ENCODE measurements around the gene ABHD11. TPM values are rescaled to one million over a fixed set of nuclear protein-coding genes. Genes with fewer than 3 reads are reported as not detected.
"Not testable (repeated sequence)": the region's sequence is repeated elsewhere in the genome, so short reads cannot be mapped to it uniquely, and the experiment has no call there.

Gene ABHD11, protein sequence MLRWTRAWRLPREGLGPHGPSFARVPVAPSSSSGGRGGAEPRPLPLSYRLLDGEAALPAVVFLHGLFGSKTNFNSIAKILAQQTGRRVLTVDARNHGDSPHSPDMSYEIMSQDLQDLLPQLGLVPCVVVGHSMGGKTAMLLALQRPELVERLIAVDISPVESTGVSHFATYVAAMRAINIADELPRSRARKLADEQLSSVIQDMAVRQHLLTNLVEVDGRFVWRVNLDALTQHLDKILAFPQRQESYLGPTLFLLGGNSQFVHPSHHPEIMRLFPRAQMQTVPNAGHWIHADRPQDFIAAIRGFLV
- total RNA-seq (10 to 100 TPM; 17.9 to 36.9 (median 25.0) TPM), polyA plus RNA-seq (10 to 100 TPM; 21.0 to 27.7 TPM)
- long read RNA-seq, donor 1, transcript ABHD11-203 (5 exons, 812 nt): minor isoform, 6 of 53 reads
- long read RNA-seq, donor 1, transcript ABHD11-201 (6 exons, 1,483 nt): major isoform, 37 of 53 reads
- long read RNA-seq, donor 1, partial matches to known transcripts: 2 of 53 reads
- long read RNA-seq, donor 1, other reads (novel, unspliced or antisense): 7 of 53 reads
- long read RNA-seq, donor 2, transcript ABHD11-203 (5 exons, 812 nt): minor isoform, 5 of 114 reads
- long read RNA-seq, donor 2, transcript ABHD11-201 (6 exons, 1,483 nt): major isoform, 74 of 114 reads
- long read RNA-seq, donor 2, transcript ABHD11-207 (4 exons, 890 nt): minor isoform, 8 of 114 reads
- long read RNA-seq, donor 2, partial matches to known transcripts: 7 of 114 reads
- long read RNA-seq, donor 2, other reads (novel, unspliced or antisense): 18 of 114 reads
- long read RNA-seq, donor 3, transcript ABHD11-201 (6 exons, 1,483 nt): major isoform, 10 of 26 reads
- long read RNA-seq, donor 3, transcript ABHD11-203 (5 exons, 812 nt): minor isoform, 5 of 26 reads
- long read RNA-seq, donor 3, partial matches to known transcripts: 3 of 26 reads
- long read RNA-seq, donor 3, other reads (novel, unspliced or antisense): 7 of 26 reads

DNA sequence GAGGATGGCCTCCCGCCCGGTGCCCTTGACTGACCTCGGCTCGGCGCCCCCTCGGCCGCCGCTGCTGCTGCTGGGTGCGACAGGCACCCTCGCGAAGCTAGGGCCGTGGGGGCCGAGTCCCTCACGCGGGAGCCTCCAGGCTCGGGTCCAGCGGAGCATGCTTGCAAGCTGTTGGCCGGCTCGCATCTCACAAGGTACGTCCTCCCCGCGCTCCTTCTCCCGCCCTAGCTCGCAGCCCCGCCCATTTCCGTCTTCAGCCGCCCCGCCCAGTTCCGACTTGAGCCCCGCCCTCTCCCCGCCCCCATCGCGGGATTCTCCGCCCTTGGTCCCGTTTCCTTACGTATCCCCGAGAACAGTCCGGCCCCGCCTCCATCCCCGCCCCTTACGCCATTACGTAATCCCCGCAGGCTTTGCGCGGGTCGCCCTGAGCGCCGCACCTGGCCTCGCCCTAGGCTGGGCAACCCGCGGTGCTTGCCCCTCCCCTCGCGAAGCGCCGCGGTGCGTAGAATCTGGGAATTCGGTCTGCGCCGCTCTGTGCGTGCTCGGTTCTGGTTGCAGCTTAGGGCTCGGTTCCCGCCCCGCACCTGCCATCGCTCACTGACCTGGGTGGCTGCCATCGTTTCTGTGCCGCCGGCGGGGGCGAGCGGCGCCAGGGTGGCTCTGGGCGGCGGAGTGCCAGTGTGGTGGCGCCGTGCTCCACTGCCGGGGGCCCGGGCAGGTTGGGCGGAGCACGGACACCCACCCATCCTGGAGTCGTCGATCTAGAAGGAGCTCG, at the start of gene ABHD11:
ABHD11 (minus strand) TSS at position 191 of the 775 bp plus-strand sequence; CDS start at position 159, 32 bp downstream.
- H3K36me3 ChIP-seq: peaks cover 0 to 23% (median 16%) of the 10 kb centered on the region in 9 donors
- peak in 1 of 2 donors; percentile 78 for TF ChIP-seq POLR2A (IDR thresholded peaks at IDR 0.05)
- TF ChIP-seq, protein P1, sequence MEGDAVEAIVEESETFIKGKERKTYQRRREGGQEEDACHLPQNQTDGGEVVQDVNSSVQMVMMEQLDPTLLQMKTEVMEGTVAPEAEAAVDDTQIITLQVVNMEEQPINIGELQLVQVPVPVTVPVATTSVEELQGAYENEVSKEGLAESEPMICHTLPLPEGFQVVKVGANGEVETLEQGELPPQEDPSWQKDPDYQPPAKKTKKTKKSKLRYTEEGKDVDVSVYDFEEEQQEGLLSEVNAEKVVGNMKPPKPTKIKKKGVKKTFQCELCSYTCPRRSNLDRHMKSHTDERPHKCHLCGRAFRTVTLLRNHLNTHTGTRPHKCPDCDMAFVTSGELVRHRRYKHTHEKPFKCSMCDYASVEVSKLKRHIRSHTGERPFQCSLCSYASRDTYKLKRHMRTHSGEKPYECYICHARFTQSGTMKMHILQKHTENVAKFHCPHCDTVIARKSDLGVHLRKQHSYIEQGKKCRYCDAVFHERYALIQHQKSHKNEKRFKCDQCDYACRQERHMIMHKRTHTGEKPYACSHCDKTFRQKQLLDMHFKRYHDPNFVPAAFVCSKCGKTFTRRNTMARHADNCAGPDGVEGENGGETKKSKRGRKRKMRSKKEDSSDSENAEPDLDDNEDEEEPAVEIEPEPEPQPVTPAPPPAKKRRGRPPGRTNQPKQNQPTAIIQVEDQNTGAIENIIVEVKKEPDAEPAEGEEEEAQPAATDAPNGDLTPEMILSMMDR (IDR thresholded peaks at IDR 0.05): peak in 3 of 12 donors; percentile 3 to 13 (median 7)
- peaks cover 0 to 29% (median 13%) of the 10 kb centered on the region in 12 donors for H3K4me1 ChIP-seq
- no peaks in the 10 kb centered on the region for H3K9me3 ChIP-seq
- peak; percentile 96 to 99 (median 97) for DNase-seq
- intact Hi-C loops (cut with DNase I): loop anchor here in 3 of 10 donors (1.0 to 10.0 kb wide), 5 partner anchors 56 to 394 kb away; partner anchors contain the start of genes BAZ1B (in 1 of the 3), BUD23 (in 1 of the 3), DNAJC30 (in 1 of the 3) and METTL27 (in 1 of the 3)
- no peaks in the 10 kb centered on the region for H3K27me3 ChIP-seq
- H3K4me3 ChIP-seq: peak within 1 kb of the TSS; percentile 64 to 99 (median 78)
- peak within 1 kb of the TSS in 11 of 12 donors; percentile 64 to 91 (median 85) for H3K27ac ChIP-seq
- ATAC-seq: peak; percentile 92 to 97 (median 94)
- 0 to 1% (median 0%) methylated on average over 47 to 84 of the region's 84 CpGs for WGBS, 4 donors

- ATAC-seq, DNase-seq: not testable (repeated sequence)
Observed at GRCh38 chr7:73787786-73788048, 49.1 kb upstream of the ABHD11 start.

GRCh38 chr7:73786588-73786987, 48.0 kb upstream of the ABHD11 start:
- 73 to 90% (median 82%) methylated on average over 1 of the region's 1 CpG for WGBS, 4 donors
- intact Hi-C loops (cut with DNase I): no loop called here
- ATAC-seq (no peak), DNase-seq (no peak)
- Histone ChIP-seq H3K36me3 (no peaks in the 10 kb centered on the region), H3K4me3 (no peak overlapping the region), H3K4me1 (no peaks in the 10 kb centered on the region), H3K9me3 (peaks cover 0 to 5% (median 0%) of the 10 kb centered on the region in 12 donors), H3K27me3 (no peaks in the 10 kb centered on the region), H3K27ac (no peak overlapping the region)
- no peak for TF ChIP-seq POLR2A (IDR thresholded peaks at IDR 0.05)
- TF ChIP-seq, protein P1 (IDR thresholded peaks at IDR 0.05): no peak

More at GRCh38 chr7:73787786-73788048, 49.1 kb upstream of the ABHD11 start:
- intact Hi-C loops (cut with DNase I); H3K4me3 ChIP-seq; H3K27me3 ChIP-seq; H3K9me3 ChIP-seq; H3K27ac ChIP-seq; H3K36me3 ChIP-seq; H3K4me1 ChIP-seq: not testable (repeated sequence)
- 89 to 97% (median 92%) methylated on average over 1 of the region's 1 CpG for whole genome bisulfite sequencing, 4 donors

GRCh38 chr7:73779517-73779916, 40.9 kb upstream of the ABHD11 start:
- TF ChIP-seq, protein P1 (IDR thresholded peaks at IDR 0.05): no peak
- TF ChIP-seq POLR2A (IDR thresholded peaks at IDR 0.05): no peak
- no peak for DNase-seq
- H3K27me3 ChIP-seq: no peaks in the 10 kb centered on the region
- intact Hi-C loops (cut with DNase I): no loop called here
- no peaks in the 10 kb centered on the region for H3K4me1 ChIP-seq
- ATAC-seq: no peak
- H3K36me3 ChIP-seq: no peaks in the 10 kb centered on the region
- no peaks in the 10 kb centered on the region for H3K9me3 ChIP-seq
- 69 to 72% (median 70%) methylated on average over 1 of the region's 1 CpG for WGBS, 4 donors
- no peak overlapping the region for H3K27ac ChIP-seq
- H3K4me3 ChIP-seq: no peak overlapping the region

All from heart left ventricle (tissue), 16 donors.